Spleen (tissue), 11 donors: ENCODE data around the gene NLGN3. TPM values are rescaled to one million over a fixed set of nuclear protein-coding genes. Genes with fewer than 3 reads are reported as not detected.

Experiments
- DNase-seq: peaks from one replicate; pipeline ENCODE4 v3.0.0-alpha.2; 2020
- H3K27ac ChIP-seq, 8 donors: fragments of 200-600 bp; sonication (generic) in 7 of 8; 1 replicate in 4 of 8; 2 replicates in 4 of 8; pipeline versions ENCODE4 v1.5.0 to v1.8.0; 2016 to 2021; ENCODE audit warnings: inconsistent platforms in 4 of 8, mild to moderate bottlenecking in 4 of 8, moderate library complexity in 1 of 8
- H3K27me3 ChIP-seq, 7 donors: fragments of 200-600 bp; sonication (generic) in 6 of 7; replicated peaks in 1 of 7; 1 replicate in 4 of 7; 2 replicates in 3 of 7; pipeline versions ENCODE4 v1.5.0 to v1.8.0; 2016 to 2021; ENCODE audit warnings: inconsistent platforms in 3 of 7, mild to moderate bottlenecking in 1 of 7
- H3K36me3 ChIP-seq, 6 donors: fragments of 200-600 bp; sonication (generic) in 5 of 6; 1 replicate in 4 of 6; 2 replicates in 2 of 6; pipeline versions ENCODE4 v1.5.0 to v1.8.0; 2016 to 2021; ENCODE audit warnings: inconsistent platforms in 2 of 6
- H3K4me1 ChIP-seq, 6 donors: fragments of 200-600 bp; sonication (generic) in 5 of 6; 1 replicate in 3 of 6; 2 replicates in 3 of 6; pipeline versions ENCODE4 v1.5.0 to v1.8.0; 2016 to 2021; ENCODE audit warnings: inconsistent platforms in 3 of 6
- H3K4me3 ChIP-seq, 8 donors: fragments of 200-600 bp; sonication (generic) in 7 of 8; 1 replicate in 4 of 8; 2 replicates in 4 of 8; pipeline versions ENCODE4 v1.5.0 to v1.8.0; 2016 to 2021; ENCODE audit warnings: inconsistent platforms in 4 of 8, mild to moderate bottlenecking in 4 of 8, moderate library complexity in 2 of 8
- H3K9me3 ChIP-seq, 8 donors: fragments of 200-600 bp; sonication (generic) in 7 of 8; 1 replicate in 4 of 8; 2 replicates in 4 of 8; pipeline versions ENCODE4 v1.5.0 to v1.8.0; 2016 to 2021; ENCODE audit warnings: inconsistent platforms in 4 of 8
- CTCF ChIP-seq, 11 experiments: fragments of 200-600 bp in 7 of 11; fragments of 450-650 bp in 4 of 11; sonication (generic) in 4 of 11; IDR thresholded peaks in 8 of 11; conservative IDR thresholded peaks in 3 of 11; 1 replicate in 7 of 11; 2 replicates in 4 of 11; pipeline versions ENCODE4 v1.4.0 to v1.8.0; 2016 to 2021; ENCODE audit warnings: antibody characterized with exemption in 11 of 11, inconsistent platforms in 4 of 11, mild to moderate bottlenecking in 1 of 11
- POLR2A ChIP-seq, 3 donors: fragments of 450-650 bp; IDR thresholded peaks; one replicate each; pipeline ENCODE4 v1.5.1; 2017; ENCODE audit warnings: antibody characterized with exemption in 3 of 3, mild to moderate bottlenecking in 1 of 3
- POLR2AphosphoS5 ChIP-seq, 3 donors: sonication (generic); formaldehyde crosslinking; IDR thresholded peaks; one replicate each; pipeline ENCODE4 v1.5.1; 2017; ENCODE audit warnings: antibody characterized with exemption in 3 of 3
- WGBS, 5 donors: extraction: QIAGEN DNeasy Blood & Tissue Kit in 3 of 5; methylation state at CpG; one replicate each; pipeline versions ENCODE4 v1.1.5 to v1.1.7; 2013 to 2018; 5-methylcytosine and 5-hydroxymethylcytosine counted together
- intact Hi-C: fragments of 100-400 bp; cut with DNase I; formaldehyde crosslinking; loops from one replicate; pipeline ENCODE4 v1.15.0; 2023; ENCODE audit warnings: low total_unique reads
- polyA plus RNA-seq, 3 donors: library from polyadenylated mRNA; stranded (reverse); fragments of 200-250 nt; gene quantifications; one replicate each; pipeline ENCODE4 v1.2.1, GENCODE V29; 2013
- total RNA-seq, 7 donors: library from RNA; depleted of rRNA in 3 of 7; stranded (reverse); fragments of >200 nt in 3 of 7; fragmentation: NEBNext Ultra II Directional in 4 of 7; extraction: Animal tissue kit (Norgen Biotek cat#: 25700) in 4 of 7; gene quantifications; one replicate each; pipeline versions ENCODE4 v1.1.0 to v1.2.1, GENCODE V29; 2016 to 2021
- donor health status: healthy with polysubstance abuse.
- donor health status: DM: no; HTN: no; CAD: no; lungs with moderate emphysema.
- donor health status: DM: no; HTN: no; CAD: no.
- donor health status: Bipolar disorder and iron deficiency.
- donor health status: healthy.
- donor health status: DM: no; HTN: no; CAD: no.
- donor health status: DM: yes; HTN: yes; CAD: no.

The NLGN3 gene
- total and polyA plus RNA-seq, 10 donors, result 0.14 to 2.5 (median 0.85) TPM

- H3K4me1 ChIP-seq, result peaks cover 0 to 11% (median 0%) of the 10 kb centered on the region in 6 donors
- no peaks in the 10 kb centered on the region for H3K9me3 ChIP-seq
- H3K36me3 ChIP-seq, result no peaks in the 10 kb centered on the region
- no peak overlapping the region for H3K4me3 ChIP-seq
- no peaks in the 10 kb centered on the region for H3K27me3 ChIP-seq
- DNase-seq, result no peak
- H3K27ac ChIP-seq, result no peak overlapping the region
- TF ChIP-seq POLR2A (IDR thresholded peaks at IDR 0.05) (no peak), POLR2AphosphoS5 (IDR thresholded peaks at IDR 0.05) (no peak), CTCF (IDR thresholded peaks at IDR 0.05 in 8 of 11, conservative IDR thresholded peaks at IDR 0.05 in 3 of 11) (no peak)
- intact Hi-C loops, result no loop called here
Measured at GRCh38 chrX:71191248-71191647, 46.6 kb downstream of the NLGN3 start.

- no peak for DNase-seq
- H3K9me3 ChIP-seq, result no peaks in the 10 kb centered on the region
- WGBS, 5 donors, result 36 to 56% (median 47%) methylated on average over 4 of the region's 4 CpGs
- H3K27me3 ChIP-seq, result no peaks in the 10 kb centered on the region
- H3K4me1 ChIP-seq, result peaks cover 0 to 28% (median 0%) of the 10 kb centered on the region in 6 donors
- TF ChIP-seq CTCF (IDR thresholded peaks at IDR 0.05 in 8 of 11, conservative IDR thresholded peaks at IDR 0.05 in 3 of 11) (no peak), POLR2AphosphoS5 (IDR thresholded peaks at IDR 0.05) (no peak)
- intact Hi-C loops, result no loop called here
- no peaks in the 10 kb centered on the region for H3K36me3 ChIP-seq
- H3K4me3 ChIP-seq, result peak overlapping the region; percentile 2 to 70 (median 36)
- H3K27ac ChIP-seq, result peak overlapping the region in 5 of 8 donors; percentile 2 to 81 (median 73)
Measured at GRCh38 chrX:71195964-71196649, 51.5 kb downstream of the NLGN3 start.

GRCh38 chrX:71198066-71198465 is 53.4 kb downstream of the NLGN3 start:
- peak; percentile 12 for DNase-seq
- Histone ChIP-seq H3K27me3 (no peaks in the 10 kb centered on the region), H3K27ac (peak overlapping the region in 7 of 8 donors; percentile 38 to 81 (median 72)), H3K9me3 (no peaks in the 10 kb centered on the region), H3K4me3 (peak overlapping the region; percentile 20 to 70 (median 36)), H3K36me3 (no peaks in the 10 kb centered on the region), H3K4me1 (peaks cover 0 to 28% (median 0%) of the 10 kb centered on the region in 6 donors)
- WGBS, 5 donors, result 0 to 51% (median 28%) methylated on average over 3 of the region's 3 CpGs
- TF ChIP-seq CTCF (IDR thresholded peaks at IDR 0.05 in 8 of 11, conservative IDR thresholded peaks at IDR 0.05 in 3 of 11) (no peak), POLR2AphosphoS5 (IDR thresholded peaks at IDR 0.05) (no peak), POLR2A (IDR thresholded peaks at IDR 0.05) (no peak)
- intact Hi-C loops, result no loop called here

- Histone ChIP-seq H3K27ac (no peak overlapping the region), H3K4me1 (peaks cover 0 to 28% (median 0%) of the 10 kb centered on the region in 6 donors), H3K4me3 (no peak overlapping the region), H3K36me3 (no peaks in the 10 kb centered on the region), H3K27me3 (no peaks in the 10 kb centered on the region), H3K9me3 (no peaks in the 10 kb centered on the region)
- WGBS, 5 donors, result 83 to 93% (median 93%) methylated on average over 4 to 7 of the region's 7 CpGs
- DNase-seq, result no peak
- intact Hi-C loops, result no loop called here
- no peak for TF ChIP-seq CTCF (IDR thresholded peaks at IDR 0.05 in 8 of 11, conservative IDR thresholded peaks at IDR 0.05 in 3 of 11)
- TF ChIP-seq POLR2AphosphoS5 (IDR thresholded peaks at IDR 0.05), result no peak
- no peak for TF ChIP-seq POLR2A (IDR thresholded peaks at IDR 0.05)
Measured at GRCh38 chrX:71199252-71200008, 54.8 kb downstream of the NLGN3 start.
